DMS53 treated with DMSO at 0.1 percent for 48 hours (cell line): Measurements from ENCODE around the gene BCR.

ENCODE experiments used
- DNase-seq: peaks from one replicate; lab custom pipeline; 2025; ENCODE audit not compliant: unreplicated experiment; lab: John Stamatoyannopoulos, UW

The BCR gene

DNA sequence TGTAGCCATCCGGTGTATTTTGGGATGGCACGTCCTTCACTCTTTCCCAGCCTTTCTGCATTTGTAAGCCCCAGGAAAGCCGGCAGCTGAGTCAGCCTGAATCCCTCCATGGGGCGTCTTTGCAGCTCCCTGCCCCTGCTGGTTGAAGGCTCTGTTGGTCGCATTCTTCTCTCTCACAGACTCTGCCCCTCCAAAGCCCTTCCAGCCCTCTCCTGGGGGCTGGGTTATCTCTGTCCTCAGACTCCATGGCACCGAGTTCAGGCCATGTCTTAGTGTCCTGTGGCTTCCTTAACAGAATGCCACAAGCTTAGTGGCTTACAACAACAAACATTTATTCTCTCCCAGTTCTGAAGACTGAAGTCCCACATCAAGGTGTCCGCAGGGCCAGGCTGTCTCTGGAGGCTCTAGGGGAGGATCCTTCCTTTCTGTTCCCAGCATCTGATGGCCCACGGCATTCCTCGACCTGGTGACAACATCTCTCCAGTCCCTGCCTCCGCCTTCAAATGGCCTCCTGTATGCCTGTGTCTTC is 62.2 kb downstream of the BCR start:
- no peak for DNase-seq

GRCh38 chr22:23243006-23243573 is 62.8 kb downstream of the BCR start:
- no peak for DNase-seq

DNA sequence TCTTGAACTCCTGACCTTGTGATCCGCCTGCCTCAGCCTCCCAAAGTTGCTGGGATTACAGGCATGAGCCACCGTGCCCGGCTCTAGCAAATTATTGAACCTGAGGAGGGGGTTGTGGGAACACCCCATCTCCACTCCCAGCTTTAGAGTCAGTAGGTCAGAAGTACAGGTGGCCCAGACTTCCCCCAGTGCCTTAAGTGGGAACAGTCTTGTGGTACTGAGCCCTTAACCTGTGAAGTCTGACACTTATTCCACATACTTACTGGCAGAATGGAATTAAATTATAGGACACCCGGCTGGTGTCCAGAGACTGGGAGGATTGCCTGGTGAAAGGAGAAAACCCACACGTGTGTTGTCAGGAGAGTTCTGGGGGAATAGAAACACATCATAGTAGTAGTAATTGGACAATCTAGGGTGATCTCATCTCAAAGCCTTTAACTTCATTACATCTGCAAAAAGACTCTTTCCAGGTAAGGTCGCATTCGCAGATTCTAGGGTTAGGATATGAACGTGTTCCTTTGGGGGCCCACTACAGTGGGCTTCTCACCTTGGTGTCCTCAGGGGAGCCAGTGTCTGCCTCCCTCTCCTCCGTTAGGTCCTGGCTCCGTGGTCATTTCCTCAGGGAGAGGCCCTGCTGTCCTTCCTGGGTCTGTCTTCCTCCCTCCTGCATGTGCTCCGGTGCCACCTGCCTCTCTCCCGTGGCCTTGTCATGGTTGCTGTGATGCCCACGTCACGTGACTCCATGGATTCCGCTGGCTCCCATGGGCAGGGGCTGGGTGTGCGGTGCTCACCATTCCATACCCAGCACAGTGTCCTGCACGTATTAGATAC is 63.8 kb downstream of the BCR start:
- DNase-seq = no peak

DNA sequence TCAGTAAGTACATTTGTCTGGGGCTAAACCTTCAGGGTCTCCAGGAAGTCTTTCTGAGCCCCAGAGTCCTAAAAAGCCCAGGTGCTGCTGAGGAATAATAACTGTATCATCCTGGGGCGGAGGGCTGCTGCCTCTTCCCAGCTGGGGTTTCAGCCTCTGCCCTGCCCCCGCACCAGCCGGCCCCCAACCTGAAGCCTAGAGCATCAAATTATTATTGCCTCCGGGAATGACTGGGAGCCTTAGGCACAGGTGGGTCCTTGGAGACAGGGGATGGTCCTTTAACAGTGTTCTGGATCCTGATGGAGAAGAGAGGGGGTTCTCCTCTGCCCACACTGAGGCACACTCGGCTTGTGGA is 64.4 kb downstream of the BCR start:
- no peak for DNase-seq

- DNase-seq = no peak
These were observed 64.9 kb downstream of the BCR start for GRCh38 chr22:23245045-23245798.

GRCh38 chr22:23245799-23246136 is 65.5 kb downstream of the BCR start:
- DNase-seq = no peak

GRCh38 chr22:23246982-23247766 is 66.9 kb downstream of the BCR start:
- DNase-seq = peak; percentile 19

GRCh38 chr22:23248583-23248982 is 68.3 kb downstream of the BCR start:
- DNase-seq = peak; percentile 69

DNA sequence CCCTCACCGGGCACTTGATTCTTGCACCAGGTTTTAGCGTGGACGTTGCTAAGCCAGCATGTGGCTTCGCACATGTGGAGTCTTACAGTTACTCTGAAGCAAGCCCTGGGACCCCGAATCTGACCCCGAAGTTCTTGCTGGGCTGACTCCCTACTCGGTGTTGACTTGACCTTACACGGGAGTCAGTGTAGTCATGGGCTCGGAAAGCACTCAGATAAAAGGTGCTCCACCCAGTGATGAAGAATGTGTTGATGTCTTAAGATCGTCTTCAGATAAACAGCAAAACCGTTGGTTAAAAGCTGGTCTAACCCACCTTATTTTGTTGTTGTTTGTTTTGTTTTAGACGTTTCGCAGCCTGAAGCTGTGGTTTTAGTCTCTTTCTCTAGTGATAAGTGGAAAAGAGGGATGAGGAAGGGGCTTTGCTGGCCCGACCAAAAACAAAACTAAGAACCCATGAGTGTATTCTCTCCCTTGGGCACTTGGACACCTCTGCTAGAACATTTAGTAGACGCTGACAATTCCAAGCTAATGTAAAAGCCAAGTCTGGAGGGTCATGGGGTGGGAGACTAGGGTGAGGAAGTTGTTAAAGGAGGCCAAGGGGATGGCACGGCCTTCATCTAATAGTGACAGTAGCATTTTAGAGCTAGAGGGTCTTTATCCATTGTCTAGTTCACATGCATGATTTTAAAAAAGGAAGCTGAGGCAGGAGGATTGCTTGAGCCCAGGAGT is 69.9 kb downstream of the BCR start:
- no peak for DNase-seq

GRCh38 chr22:23250785-23251363 is 70.6 kb downstream of the BCR start:
- DNase-seq = no peak

- peak; percentile 45 for DNase-seq
These were observed 71.3 kb downstream of the BCR start for GRCh38 chr22:23251445-23252093.

GRCh38 chr22:23253475-23254055 is 73.3 kb downstream of the BCR start:
- DNase-seq = no peak

- DNase-seq = no peak
These were observed 75.3 kb downstream of the BCR start for GRCh38 chr22:23255506-23256170.

DNA sequence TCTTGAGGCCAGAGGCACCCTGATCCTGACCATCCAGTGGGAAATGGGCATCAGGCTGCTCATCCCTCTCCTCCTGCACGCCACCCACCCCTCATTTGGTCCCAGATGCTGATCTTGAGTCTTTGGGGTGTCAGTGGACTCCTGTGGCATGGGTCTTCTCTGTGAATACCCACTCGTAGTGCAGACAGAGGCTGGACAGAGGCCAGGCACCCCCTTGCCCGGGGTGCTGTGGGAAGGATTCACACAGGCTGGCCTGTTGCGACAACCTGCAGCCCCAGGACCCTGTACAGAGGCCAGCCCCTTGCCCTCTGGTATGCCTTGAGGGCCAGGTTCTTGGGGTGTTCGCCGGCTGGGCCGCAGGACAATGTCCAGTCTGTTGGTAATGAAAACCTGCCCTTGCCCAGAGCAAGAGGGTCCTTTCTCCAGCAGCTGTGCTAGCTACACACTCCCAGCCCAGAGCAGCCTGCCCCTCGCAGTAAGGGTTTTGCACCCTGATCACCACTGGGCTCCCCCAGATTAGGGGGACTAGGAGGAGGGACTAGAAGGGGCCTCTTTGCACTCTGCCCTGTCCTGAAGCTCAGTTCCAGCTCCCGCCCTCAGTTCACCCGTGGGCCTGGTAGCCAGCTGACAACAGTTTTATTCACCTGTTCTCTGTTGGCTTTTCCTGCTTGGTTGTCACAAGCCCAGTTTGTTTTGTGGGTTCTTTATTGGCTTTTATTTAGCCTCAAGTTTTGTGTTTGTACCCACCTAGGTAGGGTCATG is 76.0 kb downstream of the BCR start:
- no peak for DNase-seq

- DNase-seq = no peak
These were observed 76.9 kb downstream of the BCR start for GRCh38 chr22:23256986-23257888.

DNA sequence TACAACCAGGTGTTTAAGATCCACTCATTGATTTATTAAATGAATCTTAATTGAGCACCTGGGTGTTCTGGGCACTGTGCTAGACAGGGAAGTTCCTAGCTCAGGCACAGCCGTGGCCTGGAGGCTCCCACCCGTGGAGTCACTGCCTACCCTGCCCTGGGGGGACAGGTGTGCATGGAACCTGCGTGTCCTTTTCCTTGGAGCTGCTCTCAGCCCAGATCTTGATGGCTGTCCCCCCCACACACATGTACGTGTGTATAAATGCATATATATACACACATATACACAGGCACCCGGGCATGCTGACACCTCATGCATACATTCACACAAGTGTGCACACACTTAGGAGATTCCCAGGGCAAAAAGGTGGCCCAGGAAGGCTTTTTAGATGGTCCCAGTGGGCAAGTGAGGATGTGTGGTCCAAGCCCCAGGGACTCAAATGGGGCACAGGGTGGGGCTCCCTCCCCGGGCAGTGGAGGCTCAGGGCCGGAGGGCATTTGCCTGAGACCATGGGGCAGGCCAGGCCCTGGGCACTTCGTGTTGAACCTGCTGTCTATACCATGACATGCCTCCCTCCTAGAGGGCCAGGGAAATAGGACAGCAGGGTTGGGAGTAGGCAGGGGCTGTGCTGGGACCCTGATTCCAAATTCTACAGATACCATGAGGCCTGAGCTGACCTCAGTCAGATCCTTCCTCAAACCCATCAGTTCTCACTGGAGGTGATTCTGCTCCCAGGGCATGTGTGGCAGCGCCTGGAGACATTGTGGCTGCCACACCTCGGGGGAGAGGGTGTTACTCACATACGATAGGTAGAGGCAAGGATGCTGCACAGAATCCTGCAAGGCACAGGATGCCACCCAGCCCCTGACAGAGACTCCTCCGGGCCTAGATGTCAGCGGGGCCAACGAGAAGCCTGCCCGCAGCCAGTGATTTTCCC is 77.8 kb downstream of the BCR start:
- DNase-seq = no peak
